Astrocyte of the spinal cord (primary cell): ENCODE results near the gene PODXL2.

Source experiments
- DNase-seq: peaks from one replicate; pipeline ENCODE4 v3.0.0; 2011; ENCODE audit warnings: low read depth, low spot score
- H3K4me3 ChIP-seq: 2 replicates; pipeline ENCODE4 v1.5.1; 2011; ENCODE audit warnings: low read depth, mild to moderate bottlenecking, low read length, moderate library complexity
- CTCF ChIP-seq: IDR thresholded peaks from 2 replicates; pipeline ENCODE4 v1.5.1; 2012; ENCODE audit warnings: low read depth, mild to moderate bottlenecking, low read length, inconsistent platforms
- in situ Hi-C: cut with HindIII; loops from 2 replicates; pipeline ENCODE4 v1.10.0; 2017; ENCODE audit warnings: low sequenced_read_pairs

PODXL2 gene

GRCh38 chr3:127684871-127685707 lies 56.1 kb downstream of the PODXL2 start:
- TF ChIP-seq CTCF: no peak
- in situ Hi-C loops: no loop called here
- no peak for DNase-seq
- no peak overlapping the region for H3K4me3 ChIP-seq

- in situ Hi-C loops: no loop called here
- no peak overlapping the region for H3K4me3 ChIP-seq
- TF ChIP-seq CTCF: no peak
- no peak for DNase-seq
Observed at GRCh38 chr3:127685708-127686511, 56.9 kb downstream of the PODXL2 start.

GRCh38 chr3:127686512-127686894 lies 57.5 kb downstream of the PODXL2 start:
- in situ Hi-C loops: no loop called here
- no peak for TF ChIP-seq CTCF
- no peak overlapping the region for H3K4me3 ChIP-seq
- DNase-seq: no peak

GRCh38 chr3:127687228-127687737 lies 58.3 kb downstream of the PODXL2 start:
- no peak overlapping the region for H3K4me3 ChIP-seq
- in situ Hi-C loops: no loop called here
- no peak for DNase-seq
- TF ChIP-seq CTCF: no peak

- no peak for DNase-seq
- in situ Hi-C loops: no loop called here
- no peak for TF ChIP-seq CTCF
- no peak overlapping the region for H3K4me3 ChIP-seq
Observed at GRCh38 chr3:127688022-127688415, 59.0 kb downstream of the PODXL2 start.

- in situ Hi-C loops: no loop called here
- no peak overlapping the region for H3K4me3 ChIP-seq
- TF ChIP-seq CTCF: no peak
- peak; percentile 46 for DNase-seq
Observed at GRCh38 chr3:127688416-127689265, 59.7 kb downstream of the PODXL2 start.
